ENCODE data around the gene VSIG10L.

VSIG10L gene

DNA sequence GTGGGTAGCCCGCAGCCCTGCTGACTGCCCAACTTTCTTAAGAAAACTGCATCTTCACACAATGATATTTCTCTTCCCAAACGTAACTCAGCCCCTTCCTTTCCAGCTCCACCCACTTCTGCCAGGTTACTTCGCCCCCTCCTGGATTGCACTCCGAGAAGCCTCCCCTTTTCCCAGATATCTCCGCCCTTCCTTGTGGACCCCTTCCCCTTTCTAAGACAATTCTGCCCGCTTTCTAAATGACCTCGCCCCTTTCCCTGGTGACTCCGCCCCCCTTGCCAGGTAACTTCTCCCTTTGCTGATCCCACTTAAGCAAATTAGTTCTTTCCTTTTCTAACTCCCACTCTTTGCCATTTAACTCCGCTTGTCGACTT is 2.6 kb downstream of the VSIG10L start:
- no peak for DNase-seq (ENCODE audit: low read depth in 2 of 2, low spot score in 1 of 2)

DNA sequence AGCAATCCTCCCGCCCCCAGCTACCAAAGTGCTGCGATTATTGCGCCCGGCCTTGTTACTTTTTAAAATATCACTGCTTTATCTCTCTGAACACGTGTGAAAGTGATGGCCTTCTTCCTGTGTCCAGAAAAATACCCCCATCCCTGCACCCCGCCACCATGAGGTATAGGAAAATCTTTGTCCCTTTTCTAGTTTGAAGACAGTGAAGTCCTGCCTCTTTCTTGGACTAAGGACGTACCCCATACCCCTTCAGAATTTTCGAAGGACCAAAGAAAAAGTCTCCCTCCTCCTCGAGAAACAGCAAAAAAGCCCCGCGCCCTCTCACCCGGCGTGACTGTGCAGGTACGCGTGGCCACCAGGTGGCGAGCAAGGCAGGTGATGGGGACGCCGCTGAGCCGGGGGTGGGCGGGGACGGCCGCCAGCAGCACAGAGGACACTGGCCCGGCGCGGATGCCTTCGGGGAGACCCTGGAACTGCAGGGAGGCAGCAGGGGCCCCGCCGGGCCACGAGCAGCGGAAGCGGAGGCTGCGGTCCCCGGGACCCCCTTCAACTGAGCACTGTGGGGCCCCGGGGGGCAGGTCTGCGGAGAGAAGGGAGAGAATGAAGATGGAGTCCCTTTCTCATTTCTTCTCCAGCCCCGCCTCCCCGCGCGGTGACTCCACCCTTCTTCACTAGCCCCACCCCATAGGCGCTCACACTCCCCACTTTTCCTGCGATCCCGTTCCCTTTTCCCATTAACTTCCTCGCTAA is 3.2 kb downstream of the VSIG10L start:
- peak; percentile 73 to 76 for DNase-seq (ENCODE audit: low read depth in 2 of 2, low spot score in 1 of 2)

GRCh38 chr19:51337861-51338562 is 3.9 kb downstream of the VSIG10L start:
- DNase-seq (ENCODE audit: low read depth in 2 of 2, low spot score in 1 of 2): no peak

- DNase-seq (ENCODE audit: low read depth in 2 of 2, low spot score in 1 of 2): no peak
Measured at GRCh38 chr19:51337141-51337860, 4.6 kb downstream of the VSIG10L start.

DNA sequence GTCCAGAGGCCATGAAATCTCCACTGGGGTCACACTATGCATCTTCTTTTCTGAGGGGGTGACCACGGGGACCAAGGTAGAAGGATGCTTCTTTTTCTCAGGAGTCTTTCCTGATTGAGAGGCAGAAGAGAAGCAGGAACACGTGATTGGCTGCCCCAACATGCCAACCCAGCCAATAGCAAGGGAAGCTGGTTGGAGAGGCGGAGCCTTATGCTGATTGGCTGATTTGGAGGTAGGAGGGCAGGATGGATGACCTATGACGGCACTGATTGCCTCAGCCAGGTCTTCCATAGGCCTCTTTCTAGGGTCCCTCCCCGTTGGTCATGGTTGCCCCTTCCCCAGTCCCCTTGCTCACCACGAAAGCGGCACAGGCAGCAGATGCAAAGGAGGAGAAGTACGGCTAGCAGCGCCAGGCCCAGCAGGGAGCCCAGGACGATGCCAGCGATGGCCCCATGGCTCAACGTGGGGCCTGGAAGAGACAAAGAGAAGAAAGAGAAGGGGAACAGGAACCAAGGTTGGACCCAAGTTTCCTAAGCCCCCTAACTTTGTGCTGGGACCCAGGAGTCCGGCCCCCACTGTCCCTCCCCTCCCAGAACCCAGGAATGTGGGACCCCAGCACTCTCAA is 8.0 kb downstream of the VSIG10L start:
- DNase-seq (ENCODE audit: low read depth in 2 of 2, low spot score in 1 of 2): no peak

GRCh38 chr19:51331716-51332115 is 10.2 kb downstream of the VSIG10L start:
- no peak for DNase-seq (ENCODE audit: low read depth in 2 of 2, low spot score in 1 of 2)

DNA sequence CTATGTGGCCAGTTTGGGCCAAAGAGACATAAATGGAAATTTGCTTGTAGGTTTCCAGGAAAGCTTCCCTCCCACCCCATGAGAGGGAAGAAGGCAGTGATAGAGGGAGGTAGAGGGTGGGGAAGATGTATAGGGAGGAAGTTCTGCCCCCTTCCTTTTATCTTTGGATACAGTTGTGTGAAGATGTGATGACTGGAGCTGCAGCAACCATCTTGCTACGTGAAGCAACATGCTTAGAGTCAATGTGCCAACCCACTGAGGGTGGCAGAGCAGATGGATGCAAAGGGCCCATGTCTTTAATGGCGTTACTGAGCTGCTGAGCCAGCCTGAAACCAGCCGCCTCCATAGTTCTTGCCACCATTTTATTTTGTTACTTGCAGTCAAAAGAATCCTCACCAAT is 10.7 kb downstream of the VSIG10L start:
- no peak for DNase-seq (ENCODE audit: low read depth in 2 of 2, low spot score in 1 of 2)

DNA sequence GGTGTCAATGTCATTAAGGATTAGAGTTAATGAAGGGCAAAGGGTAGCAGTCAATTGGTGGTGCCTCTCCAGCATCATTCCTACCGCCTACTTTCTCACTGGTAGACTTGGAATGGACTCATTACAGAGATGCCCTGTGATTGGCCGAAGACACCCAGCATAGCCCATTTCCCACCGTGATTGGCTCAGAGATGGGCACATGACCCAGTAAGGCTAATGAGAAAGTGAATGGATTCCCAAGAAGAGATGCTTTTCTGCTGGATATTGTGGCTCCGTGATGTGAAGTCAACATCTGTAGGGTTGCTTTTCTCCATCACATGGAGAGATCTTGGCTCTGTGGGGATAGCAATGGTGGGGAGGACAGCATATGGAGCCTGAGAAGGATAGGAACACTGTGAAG is 11.6 kb downstream of the VSIG10L start:
- no peak for DNase-seq (ENCODE audit: low read depth in 2 of 2, low spot score in 1 of 2)

DNA sequence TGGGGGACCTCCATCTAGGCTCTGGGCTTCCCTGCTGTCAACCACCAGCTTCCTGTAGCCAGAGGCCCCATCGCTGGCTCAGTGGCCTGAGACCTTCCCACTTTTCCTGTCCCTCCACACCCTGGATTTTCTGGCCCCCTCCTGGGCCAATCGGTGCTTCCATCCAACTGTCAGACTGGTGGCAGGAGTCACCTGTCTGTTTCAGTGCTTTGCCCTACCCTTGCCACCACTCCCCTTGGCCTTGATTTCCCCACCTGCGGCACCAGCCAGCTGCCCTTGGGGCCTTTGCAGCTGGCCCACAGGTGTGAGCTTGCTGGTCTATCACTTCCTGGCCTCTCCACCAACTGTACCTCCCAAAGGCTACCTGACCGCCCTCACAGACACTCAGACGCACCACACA is 12.5 kb downstream of the VSIG10L start:
- no peak for DNase-seq (ENCODE audit: low read depth in 2 of 2, low spot score in 1 of 2)

- DNase-seq (ENCODE audit: low read depth in 2 of 2, low spot score in 1 of 2): no peak
Measured at GRCh38 chr19:51327066-51328001, 14.6 kb downstream of the VSIG10L start.

- no peak for DNase-seq (ENCODE audit: low read depth in 2 of 2, low spot score in 1 of 2)
Measured at GRCh38 chr19:51326216-51327065, 15.5 kb downstream of the VSIG10L start.

DNA sequence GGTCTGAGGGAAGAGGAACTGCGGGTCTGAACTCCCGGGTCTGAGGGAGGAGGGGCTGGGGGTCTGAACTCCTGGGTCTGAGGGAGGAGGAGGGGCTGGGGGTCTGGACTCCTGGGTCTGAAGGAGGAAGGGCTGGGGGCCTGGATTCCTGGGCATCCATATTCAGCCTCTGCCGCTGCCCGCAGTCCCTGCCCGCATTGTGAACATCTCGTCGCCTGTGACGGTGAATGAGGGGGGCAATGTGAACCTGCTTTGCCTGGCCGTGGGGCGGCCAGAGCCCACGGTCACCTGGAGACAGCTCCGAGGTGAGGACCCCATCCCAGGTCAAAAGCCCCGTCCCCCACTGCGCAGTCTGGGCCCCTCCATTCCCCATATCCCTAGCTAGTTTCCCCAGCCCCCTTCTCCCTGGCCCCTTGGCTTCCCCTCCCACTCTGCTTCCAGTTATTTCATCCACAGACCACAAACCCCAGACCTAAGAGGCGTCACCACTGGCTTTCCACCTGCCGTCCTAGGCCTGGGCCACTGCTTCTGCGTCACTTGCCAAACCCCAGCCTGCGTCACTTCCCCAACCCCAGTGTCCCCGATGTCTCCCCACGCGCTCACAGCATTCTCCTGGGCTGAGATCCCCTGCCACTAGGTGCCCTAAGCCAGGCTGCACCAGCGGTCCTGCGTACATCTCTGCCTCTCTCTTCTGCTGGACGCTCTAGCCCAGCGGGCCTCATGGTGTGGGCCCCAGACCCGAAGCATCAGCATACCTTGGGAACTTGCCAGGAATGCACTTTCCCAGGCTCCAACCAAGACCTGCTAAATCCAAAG is 16.6 kb downstream of the VSIG10L start:
- no peak for DNase-seq (ENCODE audit: low read depth in 2 of 2, low spot score in 1 of 2)

- no peak for DNase-seq (ENCODE audit: low read depth in 2 of 2, low spot score in 1 of 2)
Measured at GRCh38 chr19:51324167-51324481, 17.8 kb downstream of the VSIG10L start.

- DNase-seq (ENCODE audit: low read depth in 2 of 2, low spot score in 1 of 2): no peak
Measured at GRCh38 chr19:51323481-51324166, 18.3 kb downstream of the VSIG10L start.

DNA sequence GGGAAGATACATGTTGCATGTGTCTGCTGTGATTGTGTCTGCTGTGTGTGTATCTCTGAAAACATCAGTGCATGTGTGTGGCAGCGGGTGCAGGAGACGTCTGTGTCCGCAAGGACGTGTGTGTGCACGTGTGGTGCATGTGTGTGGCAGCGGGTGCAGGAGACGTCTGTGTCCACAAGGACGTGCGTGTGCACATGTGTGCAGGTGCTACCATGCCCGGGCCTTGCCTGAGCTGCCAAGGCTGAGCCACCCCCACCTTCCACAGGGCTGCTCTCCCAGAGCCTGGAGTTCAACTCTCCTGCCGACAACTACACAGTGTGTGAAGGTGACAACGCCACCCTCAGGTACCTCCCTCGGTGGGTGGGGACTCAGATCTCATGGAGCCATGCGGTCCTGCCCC is 20.1 kb downstream of the VSIG10L start:
- DNase-seq (ENCODE audit: low read depth in 2 of 2, low spot score in 1 of 2): no peak

DNA sequence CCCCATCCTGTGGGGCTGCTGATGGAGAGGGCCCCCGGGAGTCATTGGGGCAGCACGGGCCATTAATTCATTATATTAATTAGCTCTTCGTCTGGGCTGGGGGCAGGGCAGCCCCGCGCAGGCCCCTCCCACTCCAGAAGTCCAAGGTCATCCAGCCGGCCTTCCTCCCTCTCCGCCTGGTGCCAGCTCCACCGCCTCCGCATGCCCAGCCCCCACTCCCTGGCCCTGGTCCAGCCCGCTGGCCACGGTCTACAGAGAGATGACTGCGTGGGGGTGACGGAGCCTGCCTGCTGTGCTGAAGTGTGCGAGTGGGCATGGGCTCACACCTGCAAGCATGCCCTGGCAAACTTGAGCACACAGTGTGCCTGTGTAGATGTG is 21.7 kb downstream of the VSIG10L start:
- no peak for DNase-seq (ENCODE audit: low read depth in 2 of 2, low spot score in 1 of 2)

GRCh38 chr19:51319649-51320279 is 22.2 kb downstream of the VSIG10L start:
- DNase-seq (ENCODE audit: low read depth in 2 of 2, low spot score in 1 of 2): no peak

Measured in stimulated activated CD8-positive, alpha-beta memory T cell treated with anti-CD3 and anti-CD28 coated beads, Interleukin-4, amount 100 ng/mL, for 4 hours (primary cell).